Fibroblast of the aortic adventitia (primary cell): ENCODE data around the gene ROBO2. TPM values are rescaled to one million over a fixed set of nuclear protein-coding genes. Genes with fewer than 3 reads are reported as not detected.

Experiments used
- DNase-seq: peaks from one replicate; pipeline ENCODE4 v3.0.0-alpha.2; 2010; ENCODE audit warnings: low read depth
- H3K4me3 ChIP-seq: 2 replicates; pipeline ENCODE4 v1.5.1; 2011; ENCODE audit warnings: low read depth, mild to moderate bottlenecking, control low read depth, low read length, moderate library complexity
- CTCF ChIP-seq: IDR thresholded peaks from 2 replicates; pipeline ENCODE4 v1.5.1; 2011; ENCODE audit warnings: mild to moderate bottlenecking, low read length, control low read depth, inconsistent platforms; ENCODE audit not compliant: insufficient read depth
- total RNA-seq: library from RNA; depleted of rRNA; stranded (reverse); fragments of >200 nt; gene quantifications from 2 replicates; pipeline ENCODE4 v1.2.3, GENCODE V29; 2012; ENCODE audit warnings: low replicate concordance

The ROBO2 gene
- total RNA-seq, 1 donor, result 1.2 TPM

- H3K4me3 ChIP-seq, result no peak overlapping the region
- no peak for TF ChIP-seq CTCF
- DNase-seq, result no peak
These were observed 435.6 kb downstream of the ROBO2 start for GRCh38 chr3:77475507-77475906.

- DNase-seq, result no peak
- H3K4me3 ChIP-seq, result no peak overlapping the region
- TF ChIP-seq CTCF, result no peak
These were observed 439.1 kb downstream of the ROBO2 start for GRCh38 chr3:77479021-77479420.

GRCh38 chr3:77489216-77489615 lies 449.3 kb downstream of the ROBO2 start:
- no peak for DNase-seq
- no peak for TF ChIP-seq CTCF

GRCh38 chr3:77491961-77492360 lies 452.1 kb downstream of the ROBO2 start:
- no peak for TF ChIP-seq CTCF
- no peak for DNase-seq
- no peak overlapping the region for H3K4me3 ChIP-seq

More at GRCh38 chr3:77489216-77489615, 449.3 kb downstream of the ROBO2 start:
- H3K4me3 ChIP-seq, result no peak overlapping the region

GRCh38 chr3:77500721-77501120 lies 460.8 kb downstream of the ROBO2 start:
- DNase-seq, result no peak
- no peak for TF ChIP-seq CTCF

GRCh38 chr3:77506384-77506783 lies 466.5 kb downstream of the ROBO2 start:
- H3K4me3 ChIP-seq, result no peak overlapping the region
- DNase-seq, result no peak
- no peak for TF ChIP-seq CTCF

More at GRCh38 chr3:77500721-77501120, 460.8 kb downstream of the ROBO2 start:
- H3K4me3 ChIP-seq, result no peak overlapping the region

- no peak for TF ChIP-seq CTCF
- no peak for DNase-seq
- no peak overlapping the region for H3K4me3 ChIP-seq
These were observed 473.6 kb downstream of the ROBO2 start for GRCh38 chr3:77513542-77513941.
